ENCODE measurements around the gene HCN3.

- TF ChIP-seq CTCF (IDR thresholded peaks at IDR 0.05) (no peak), POLR2A (IDR thresholded peaks at IDR 0.05) (no peak)
Observed at GRCh38 chr1:155294520-155295182, 17.4 kb downstream of the HCN3 start.
